ENCODE results near the gene STOML3.

STOML3 gene

GRCh38 chr13:38998739-38999138, 8.1 kb upstream of the STOML3 start:
- Histone ChIP-seq H3K36me3 (ENCODE audit: control insufficient read depth in 1 of 2, insufficient read depth in 2 of 2, low read length in 2 of 2) (no peaks in the 10 kb centered on the region), H3K4me1 (ENCODE audit: control insufficient read depth in 1 of 2, insufficient read depth in 2 of 2, low read length in 2 of 2) (no peaks in the 10 kb centered on the region), H3K27ac (ENCODE audit: low read depth, low read length) (no peak overlapping the region), H3K9me3 (ENCODE audit: control insufficient read depth in 1 of 2, low read length in 2 of 2) (no peaks in the 10 kb centered on the region), H3K9ac (ENCODE audit: low read depth in 1 of 2, low read length in 2 of 2) (no peak overlapping the region), H3K27me3 (ENCODE audit: control insufficient read depth in 1 of 2, insufficient read depth in 2 of 2, low read length in 2 of 2) (no peaks in the 10 kb centered on the region), H3K4me3 (ENCODE audit: low read depth in 1 of 2, low read length in 2 of 2) (no peak overlapping the region)

DNA sequence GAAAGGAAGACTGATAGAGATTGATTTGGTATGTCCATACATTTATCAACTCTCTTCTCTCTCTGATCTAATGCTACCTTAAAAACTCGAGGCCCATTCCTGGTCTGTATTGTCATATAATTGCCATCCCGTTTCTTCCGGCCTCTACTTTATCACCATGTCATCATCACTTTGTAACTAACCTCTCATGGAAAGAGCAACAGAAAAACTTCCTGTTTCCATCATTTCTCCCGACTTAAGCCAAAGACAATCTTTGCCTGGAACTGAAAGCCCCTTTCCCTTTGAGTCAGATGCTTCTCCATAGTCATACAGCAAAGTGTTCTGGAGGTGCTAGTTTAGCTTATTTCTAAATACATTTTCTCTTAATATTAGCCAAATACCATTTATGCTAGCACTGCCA, 2.8 kb upstream of the STOML3 start:
- Histone ChIP-seq H3K4me1 (ENCODE audit: control insufficient read depth in 1 of 2, insufficient read depth in 2 of 2, low read length in 2 of 2) (no peaks in the 10 kb centered on the region), H3K27ac (ENCODE audit: low read depth, low read length) (no peak overlapping the region), H3K9ac (ENCODE audit: low read depth in 1 of 2, low read length in 2 of 2) (no peak overlapping the region), H3K36me3 (ENCODE audit: control insufficient read depth in 1 of 2, insufficient read depth in 2 of 2, low read length in 2 of 2) (no peaks in the 10 kb centered on the region), H3K4me3 (ENCODE audit: low read depth in 1 of 2, low read length in 2 of 2) (no peak overlapping the region), H3K9me3 (ENCODE audit: control insufficient read depth in 1 of 2, low read length in 2 of 2) (no peaks in the 10 kb centered on the region), H3K27me3 (ENCODE audit: control insufficient read depth in 1 of 2, insufficient read depth in 2 of 2, low read length in 2 of 2) (no peaks in the 10 kb centered on the region)

DNA sequence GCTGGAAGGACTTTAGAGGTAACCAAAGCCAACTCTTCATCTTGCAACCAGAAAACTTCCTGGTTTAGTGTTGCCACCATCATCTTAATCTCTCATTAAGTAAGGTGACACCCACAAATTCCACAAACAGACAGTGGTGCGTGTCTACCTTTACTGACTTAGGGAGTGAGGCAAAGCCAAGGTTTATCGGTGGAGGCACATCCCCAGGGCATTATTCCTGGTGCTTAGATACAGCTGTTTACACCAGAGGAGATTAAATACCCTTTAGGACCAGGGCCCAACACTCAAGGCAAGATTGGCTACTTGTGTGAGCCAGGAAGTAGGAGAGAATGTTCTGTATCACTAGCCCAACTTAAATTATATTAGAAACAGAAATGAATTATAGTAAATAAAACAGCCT, 9.5 kb downstream of the STOML3 start:
- Histone ChIP-seq H3K27me3 (ENCODE audit: control insufficient read depth in 1 of 2, insufficient read depth in 2 of 2, low read length in 2 of 2) (no peaks in the 10 kb centered on the region), H3K9me3 (ENCODE audit: control insufficient read depth in 1 of 2, low read length in 2 of 2) (no peaks in the 10 kb centered on the region), H3K4me1 (ENCODE audit: control insufficient read depth in 1 of 2, insufficient read depth in 2 of 2, low read length in 2 of 2) (no peaks in the 10 kb centered on the region), H3K36me3 (ENCODE audit: control insufficient read depth in 1 of 2, insufficient read depth in 2 of 2, low read length in 2 of 2) (no peaks in the 10 kb centered on the region), H3K4me3 (ENCODE audit: low read depth in 1 of 2, low read length in 2 of 2) (no peak overlapping the region), H3K9ac (ENCODE audit: low read depth in 1 of 2, low read length in 2 of 2) (no peak overlapping the region), H3K27ac (ENCODE audit: low read depth, low read length) (no peak overlapping the region)

- no peaks in the 10 kb centered on the region for H3K27me3 ChIP-seq (ENCODE audit: control insufficient read depth in 1 of 2, insufficient read depth in 2 of 2, low read length in 2 of 2)
- H3K27ac ChIP-seq (ENCODE audit: low read depth, low read length): no peak overlapping the region
- no peaks in the 10 kb centered on the region for H3K9me3 ChIP-seq (ENCODE audit: control insufficient read depth in 1 of 2, low read length in 2 of 2)
- H3K36me3 ChIP-seq (ENCODE audit: control insufficient read depth in 1 of 2, insufficient read depth in 2 of 2, low read length in 2 of 2): no peaks in the 10 kb centered on the region
- H3K4me3 ChIP-seq (ENCODE audit: low read depth in 1 of 2, low read length in 2 of 2): no peak overlapping the region
- no peak overlapping the region for H3K9ac ChIP-seq (ENCODE audit: low read depth in 1 of 2, low read length in 2 of 2)
- no peaks in the 10 kb centered on the region for H3K4me1 ChIP-seq (ENCODE audit: control insufficient read depth in 1 of 2, insufficient read depth in 2 of 2, low read length in 2 of 2)
Observed at GRCh38 chr13:38980750-38981078, 9.9 kb downstream of the STOML3 start.

DNA sequence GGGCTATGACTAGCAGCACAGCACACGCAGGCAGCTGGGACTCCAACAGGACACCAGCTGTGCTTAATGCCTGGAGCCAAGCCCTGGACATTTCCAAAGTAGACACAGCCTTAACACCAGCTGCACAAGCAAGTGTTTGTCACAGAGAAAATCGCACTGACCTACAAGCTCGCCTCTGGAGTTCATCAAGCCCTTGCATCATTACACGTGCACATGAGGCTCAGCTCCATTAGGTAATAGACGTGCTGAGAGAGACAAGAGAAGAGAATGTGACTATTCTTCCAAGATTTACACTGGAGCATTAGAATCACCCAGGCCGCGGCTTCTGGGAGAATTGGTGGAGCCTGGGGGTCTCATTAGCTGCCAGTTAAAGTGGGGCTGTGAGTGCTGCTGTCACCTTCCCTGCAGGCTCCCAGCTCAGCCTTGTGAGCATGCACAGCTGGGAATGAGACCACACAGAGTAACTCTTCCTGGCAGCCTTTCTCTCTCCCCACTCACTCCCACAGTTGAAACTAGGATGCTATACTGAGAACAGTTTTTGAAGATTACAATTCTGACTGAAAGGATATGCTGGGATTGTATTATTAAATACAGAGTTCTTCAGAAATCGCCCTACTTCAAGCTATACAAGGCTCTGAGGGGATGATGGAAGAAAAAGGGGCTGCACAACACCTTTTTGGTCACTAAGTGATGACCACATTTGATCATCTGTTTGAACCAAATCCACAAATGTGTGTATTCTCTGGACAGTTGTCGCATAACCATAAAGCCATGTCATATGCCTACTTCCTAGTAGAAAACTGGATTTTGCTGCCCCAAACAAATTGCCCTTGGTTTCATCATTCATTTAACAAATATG, 10.5 kb downstream of the STOML3 start:
- H3K9ac ChIP-seq (ENCODE audit: low read depth in 1 of 2, low read length in 2 of 2): no peak overlapping the region

DNA sequence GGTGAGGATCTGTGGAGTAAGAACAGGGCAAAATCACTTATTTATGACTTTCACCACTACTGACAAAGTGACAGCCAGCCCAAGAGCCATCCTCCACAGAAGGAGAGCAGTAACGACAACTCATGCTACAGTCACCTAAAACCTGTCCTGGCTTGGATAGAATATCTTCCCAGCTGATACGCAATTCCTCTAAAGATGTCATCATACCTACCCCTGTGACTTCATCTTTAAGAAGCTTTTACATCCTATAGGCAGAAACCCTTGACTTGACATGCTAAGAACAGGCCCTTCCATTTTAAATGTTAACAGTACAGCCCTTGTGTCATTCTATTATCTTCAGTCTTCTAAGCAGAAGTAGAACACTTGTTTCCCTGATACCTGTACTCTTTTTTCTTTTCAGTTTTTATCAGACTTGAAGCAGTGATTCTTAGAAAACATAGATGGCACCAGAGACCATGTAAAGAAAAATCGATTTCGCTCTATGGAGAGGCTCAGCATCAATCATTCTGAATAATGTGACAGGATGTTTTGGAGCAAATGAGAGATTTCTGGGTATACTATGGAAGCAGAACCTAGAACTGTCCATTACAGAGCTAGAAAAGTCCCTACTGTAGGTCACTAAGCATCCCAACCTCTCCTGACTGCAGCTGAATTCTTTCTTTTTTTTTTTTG, 20.1 kb downstream of the STOML3 start:
- no peak overlapping the region for H3K9ac ChIP-seq (ENCODE audit: low read depth in 1 of 2, low read length in 2 of 2)
- H3K36me3 ChIP-seq (ENCODE audit: control insufficient read depth in 1 of 2, insufficient read depth in 2 of 2, low read length in 2 of 2): no peaks in the 10 kb centered on the region
- H3K9me3 ChIP-seq (ENCODE audit: control insufficient read depth in 1 of 2, low read length in 2 of 2): no peaks in the 10 kb centered on the region
- H3K27me3 ChIP-seq (ENCODE audit: control insufficient read depth in 1 of 2, insufficient read depth in 2 of 2, low read length in 2 of 2): no peaks in the 10 kb centered on the region
- H3K4me1 ChIP-seq (ENCODE audit: control insufficient read depth in 1 of 2, insufficient read depth in 2 of 2, low read length in 2 of 2): no peaks in the 10 kb centered on the region
- no peak overlapping the region for H3K4me3 ChIP-seq (ENCODE audit: low read depth in 1 of 2, low read length in 2 of 2)
- H3K27ac ChIP-seq (ENCODE audit: low read depth, low read length): no peak overlapping the region

More for the DNA sequence above, 10.5 kb downstream of the STOML3 start:
- Histone ChIP-seq H3K27me3 (ENCODE audit: control insufficient read depth in 1 of 2, insufficient read depth in 2 of 2, low read length in 2 of 2) (no peaks in the 10 kb centered on the region), H3K4me3 (ENCODE audit: low read depth in 1 of 2, low read length in 2 of 2) (no peak overlapping the region), H3K9me3 (ENCODE audit: control insufficient read depth in 1 of 2, low read length in 2 of 2) (no peaks in the 10 kb centered on the region), H3K36me3 (ENCODE audit: control insufficient read depth in 1 of 2, insufficient read depth in 2 of 2, low read length in 2 of 2) (no peaks in the 10 kb centered on the region), H3K4me1 (ENCODE audit: control insufficient read depth in 1 of 2, insufficient read depth in 2 of 2, low read length in 2 of 2) (no peaks in the 10 kb centered on the region), H3K27ac (ENCODE audit: low read depth, low read length) (no peak overlapping the region)

- H3K27me3 ChIP-seq (ENCODE audit: control insufficient read depth in 1 of 2, insufficient read depth in 2 of 2, low read length in 2 of 2): no peaks in the 10 kb centered on the region
- H3K9ac ChIP-seq (ENCODE audit: low read depth in 1 of 2, low read length in 2 of 2): no peak overlapping the region
Observed at GRCh38 chr13:38969187-38969586, 21.4 kb downstream of the STOML3 start.

GRCh38 chr13:38967446-38967845, 23.2 kb downstream of the STOML3 start:
- H3K9me3 ChIP-seq (ENCODE audit: control insufficient read depth in 1 of 2, low read length in 2 of 2): no peaks in the 10 kb centered on the region
- no peaks in the 10 kb centered on the region for H3K4me1 ChIP-seq (ENCODE audit: control insufficient read depth in 1 of 2, insufficient read depth in 2 of 2, low read length in 2 of 2)
- H3K9ac ChIP-seq (ENCODE audit: low read depth in 1 of 2, low read length in 2 of 2): no peak overlapping the region
- H3K36me3 ChIP-seq (ENCODE audit: control insufficient read depth in 1 of 2, insufficient read depth in 2 of 2, low read length in 2 of 2): no peaks in the 10 kb centered on the region
- no peak overlapping the region for H3K4me3 ChIP-seq (ENCODE audit: low read depth in 1 of 2, low read length in 2 of 2)
- no peaks in the 10 kb centered on the region for H3K27me3 ChIP-seq (ENCODE audit: control insufficient read depth in 1 of 2, insufficient read depth in 2 of 2, low read length in 2 of 2)
- H3K27ac ChIP-seq (ENCODE audit: low read depth, low read length): no peak overlapping the region

More at GRCh38 chr13:38969187-38969586, 21.4 kb downstream of the STOML3 start:
- Histone ChIP-seq H3K4me1 (ENCODE audit: control insufficient read depth in 1 of 2, insufficient read depth in 2 of 2, low read length in 2 of 2) (no peaks in the 10 kb centered on the region), H3K4me3 (ENCODE audit: low read depth in 1 of 2, low read length in 2 of 2) (no peak overlapping the region), H3K36me3 (ENCODE audit: control insufficient read depth in 1 of 2, insufficient read depth in 2 of 2, low read length in 2 of 2) (no peaks in the 10 kb centered on the region), H3K9me3 (ENCODE audit: control insufficient read depth in 1 of 2, low read length in 2 of 2) (no peaks in the 10 kb centered on the region), H3K27ac (ENCODE audit: low read depth, low read length) (no peak overlapping the region)

DNA sequence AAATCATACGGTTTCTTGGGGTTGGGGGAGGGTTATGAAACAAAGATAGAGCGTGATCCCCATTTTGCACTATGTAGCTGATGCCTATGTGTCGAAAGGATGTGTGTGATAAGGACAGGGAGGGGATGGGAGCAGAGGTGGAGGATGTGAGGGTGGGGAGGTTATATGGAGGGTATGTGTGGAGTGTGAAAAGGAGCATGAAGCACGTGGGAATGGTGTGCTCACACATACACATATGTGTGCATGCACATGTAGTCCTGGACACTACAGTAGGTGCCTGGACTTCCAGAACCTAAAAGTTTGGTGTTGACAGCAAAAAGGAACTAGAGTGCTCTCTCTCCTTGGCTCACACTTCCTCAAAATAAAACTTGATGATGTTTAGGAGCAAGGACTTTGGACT, 25.4 kb downstream of the STOML3 start:
- Histone ChIP-seq H3K4me3 (ENCODE audit: low read depth in 1 of 2, low read length in 2 of 2) (no peak overlapping the region), H3K9me3 (ENCODE audit: control insufficient read depth in 1 of 2, low read length in 2 of 2) (no peaks in the 10 kb centered on the region), H3K27me3 (ENCODE audit: control insufficient read depth in 1 of 2, insufficient read depth in 2 of 2, low read length in 2 of 2) (no peaks in the 10 kb centered on the region), H3K9ac (ENCODE audit: low read depth in 1 of 2, low read length in 2 of 2) (no peak overlapping the region), H3K27ac (ENCODE audit: low read depth, low read length) (no peak overlapping the region), H3K4me1 (ENCODE audit: control insufficient read depth in 1 of 2, insufficient read depth in 2 of 2, low read length in 2 of 2) (no peaks in the 10 kb centered on the region), H3K36me3 (ENCODE audit: control insufficient read depth in 1 of 2, insufficient read depth in 2 of 2, low read length in 2 of 2) (no peaks in the 10 kb centered on the region)

GRCh38 chr13:38960175-38960574, 30.5 kb downstream of the STOML3 start:
- no peaks in the 10 kb centered on the region for H3K9me3 ChIP-seq (ENCODE audit: control insufficient read depth in 1 of 2, low read length in 2 of 2)
- no peak overlapping the region for H3K4me3 ChIP-seq (ENCODE audit: low read depth in 1 of 2, low read length in 2 of 2)
- H3K4me1 ChIP-seq (ENCODE audit: control insufficient read depth in 1 of 2, insufficient read depth in 2 of 2, low read length in 2 of 2): no peaks in the 10 kb centered on the region
- H3K9ac ChIP-seq (ENCODE audit: low read depth in 1 of 2, low read length in 2 of 2): no peak overlapping the region
- no peaks in the 10 kb centered on the region for H3K36me3 ChIP-seq (ENCODE audit: control insufficient read depth in 1 of 2, insufficient read depth in 2 of 2, low read length in 2 of 2)
- H3K27me3 ChIP-seq (ENCODE audit: control insufficient read depth in 1 of 2, insufficient read depth in 2 of 2, low read length in 2 of 2): no peaks in the 10 kb centered on the region
- no peak overlapping the region for H3K27ac ChIP-seq (ENCODE audit: low read depth, low read length)
